ENCODE results near the gene PTPRE.

PTPRE gene

DNA sequence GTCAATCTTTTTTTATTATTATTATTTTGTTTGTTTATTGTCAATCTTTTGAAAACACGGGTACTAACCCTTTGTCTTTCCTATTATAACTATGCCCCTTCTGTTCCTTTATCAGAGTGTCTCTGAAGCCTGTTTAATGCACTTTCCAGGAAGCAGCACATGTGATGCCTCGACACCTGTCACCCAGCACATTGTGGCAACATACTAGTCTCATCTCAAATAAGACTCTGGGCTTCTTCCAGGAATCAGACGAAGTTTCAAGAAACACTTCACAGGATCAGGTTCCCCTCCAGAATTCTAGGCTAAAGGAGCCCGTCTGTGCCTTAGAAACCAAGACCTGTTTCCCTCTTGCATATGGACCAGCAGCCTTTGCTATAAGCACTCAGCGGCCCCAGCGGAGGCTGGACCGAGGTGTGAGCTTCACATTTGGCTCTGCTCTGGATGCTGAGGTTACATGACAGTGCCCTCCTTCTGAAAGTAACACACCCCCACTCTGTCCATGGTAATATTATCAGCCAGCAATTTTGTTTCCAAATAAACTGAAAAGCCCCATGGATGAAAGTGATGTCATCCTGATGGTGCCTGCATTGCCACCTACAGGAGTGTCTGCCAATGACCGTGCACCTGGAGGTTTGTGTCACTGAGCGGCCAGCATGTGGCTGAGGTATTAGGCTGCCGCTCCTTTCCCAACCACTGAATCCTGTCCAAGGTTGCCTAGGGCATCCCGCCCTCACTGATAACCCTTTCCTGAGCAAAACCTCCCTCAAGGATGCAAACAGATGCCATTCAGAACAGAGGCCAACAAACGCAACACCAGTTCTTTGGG lies 181.2 kb downstream of the PTPRE start:
- TF ChIP-seq TAF1 (IDR thresholded peaks at IDR 0.05; ENCODE audit: borderline replicate concordance, insufficient read depth, low read length) (no peak), SIN3A (IDR thresholded peaks at IDR 0.05; ENCODE audit: borderline replicate concordance, insufficient read depth, low read length) (no peak), POLR2AphosphoS5 (IDR thresholded peaks at IDR 0.05; ENCODE audit: low read depth, low read length) (no peak), FOXP2 (optimal IDR thresholded peaks at IDR 0.05; ENCODE audit: borderline replicate concordance, extremely low read depth, extremely low read length, insufficient read depth) (no peak)
- TF ChIP-seq, protein P1, sequence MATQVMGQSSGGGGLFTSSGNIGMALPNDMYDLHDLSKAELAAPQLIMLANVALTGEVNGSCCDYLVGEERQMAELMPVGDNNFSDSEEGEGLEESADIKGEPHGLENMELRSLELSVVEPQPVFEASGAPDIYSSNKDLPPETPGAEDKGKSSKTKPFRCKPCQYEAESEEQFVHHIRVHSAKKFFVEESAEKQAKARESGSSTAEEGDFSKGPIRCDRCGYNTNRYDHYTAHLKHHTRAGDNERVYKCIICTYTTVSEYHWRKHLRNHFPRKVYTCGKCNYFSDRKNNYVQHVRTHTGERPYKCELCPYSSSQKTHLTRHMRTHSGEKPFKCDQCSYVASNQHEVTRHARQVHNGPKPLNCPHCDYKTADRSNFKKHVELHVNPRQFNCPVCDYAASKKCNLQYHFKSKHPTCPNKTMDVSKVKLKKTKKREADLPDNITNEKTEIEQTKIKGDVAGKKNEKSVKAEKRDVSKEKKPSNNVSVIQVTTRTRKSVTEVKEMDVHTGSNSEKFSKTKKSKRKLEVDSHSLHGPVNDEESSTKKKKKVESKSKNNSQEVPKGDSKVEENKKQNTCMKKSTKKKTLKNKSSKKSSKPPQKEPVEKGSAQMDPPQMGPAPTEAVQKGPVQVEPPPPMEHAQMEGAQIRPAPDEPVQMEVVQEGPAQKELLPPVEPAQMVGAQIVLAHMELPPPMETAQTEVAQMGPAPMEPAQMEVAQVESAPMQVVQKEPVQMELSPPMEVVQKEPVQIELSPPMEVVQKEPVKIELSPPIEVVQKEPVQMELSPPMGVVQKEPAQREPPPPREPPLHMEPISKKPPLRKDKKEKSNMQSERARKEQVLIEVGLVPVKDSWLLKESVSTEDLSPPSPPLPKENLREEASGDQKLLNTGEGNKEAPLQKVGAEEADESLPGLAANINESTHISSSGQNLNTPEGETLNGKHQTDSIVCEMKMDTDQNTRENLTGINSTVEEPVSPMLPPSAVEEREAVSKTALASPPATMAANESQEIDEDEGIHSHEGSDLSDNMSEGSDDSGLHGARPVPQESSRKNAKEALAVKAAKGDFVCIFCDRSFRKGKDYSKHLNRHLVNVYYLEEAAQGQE (IDR thresholded peaks at IDR 0.05; ENCODE audit: insufficient read depth in 1 of 2, low read depth in 2 of 2, low read length in 2 of 2), result no peak

DNA sequence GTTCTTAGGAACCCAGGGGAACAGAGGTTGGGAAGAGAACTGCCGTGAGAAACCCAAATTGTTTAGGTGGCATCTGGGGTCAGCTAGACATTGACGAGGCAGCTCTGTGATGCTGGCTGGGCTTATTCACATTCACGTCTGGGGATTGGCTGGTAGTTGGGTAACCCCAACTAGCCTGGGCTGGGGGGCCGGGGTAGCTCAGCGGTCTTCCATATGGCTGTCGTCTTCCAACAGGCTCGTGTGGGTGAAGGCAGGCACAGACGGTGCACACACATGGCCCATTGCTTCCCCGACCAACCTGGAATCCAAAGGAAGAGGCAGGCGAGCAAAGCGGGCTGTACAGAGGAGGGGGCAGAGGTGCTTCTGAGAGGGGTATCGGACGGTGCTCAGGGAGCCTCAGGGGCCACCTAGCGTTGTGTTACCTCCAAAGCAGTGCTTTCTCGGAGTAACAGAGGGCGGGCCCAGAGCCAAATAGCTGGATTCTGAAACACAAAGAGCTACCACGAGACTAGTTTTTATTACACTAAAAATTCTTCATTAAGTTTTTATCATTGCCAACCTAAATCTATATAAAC lies 184.8 kb downstream of the PTPRE start:
- no peak for TF ChIP-seq POLR2AphosphoS5 (IDR thresholded peaks at IDR 0.05; ENCODE audit: low read depth, low read length)

DNA sequence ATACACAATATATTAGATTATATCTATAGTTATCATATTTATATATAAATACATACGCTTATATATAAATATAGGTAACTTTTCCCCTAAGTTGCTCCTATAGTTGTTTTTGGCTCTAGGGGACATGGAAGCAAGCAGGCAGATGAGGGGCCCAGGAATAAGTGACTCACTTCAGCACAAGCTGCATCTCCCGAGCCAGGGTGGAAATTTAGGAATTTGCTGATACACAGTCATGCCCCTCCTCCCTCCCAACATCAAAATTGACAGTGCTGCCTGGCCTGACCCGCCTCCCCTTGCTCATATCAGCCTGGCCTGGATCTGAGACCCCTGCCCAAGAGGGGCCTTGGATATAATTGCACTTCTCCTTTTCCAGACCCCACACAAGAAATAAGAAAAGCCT lies 185.6 kb downstream of the PTPRE start:
- no peak for TF ChIP-seq TAF1 (IDR thresholded peaks at IDR 0.05; ENCODE audit: borderline replicate concordance, insufficient read depth, low read length)
- TF ChIP-seq, protein P1 (IDR thresholded peaks at IDR 0.05; ENCODE audit: insufficient read depth in 1 of 2, low read depth in 2 of 2, low read length in 2 of 2), result no peak
- no peak for TF ChIP-seq SIN3A (IDR thresholded peaks at IDR 0.05; ENCODE audit: borderline replicate concordance, insufficient read depth, low read length)
- TF ChIP-seq POLR2AphosphoS5 (IDR thresholded peaks at IDR 0.05; ENCODE audit: low read depth, low read length), result no peak
- no peak for TF ChIP-seq FOXP2 (optimal IDR thresholded peaks at IDR 0.05; ENCODE audit: borderline replicate concordance, extremely low read depth, extremely low read length, insufficient read depth)

DNA sequence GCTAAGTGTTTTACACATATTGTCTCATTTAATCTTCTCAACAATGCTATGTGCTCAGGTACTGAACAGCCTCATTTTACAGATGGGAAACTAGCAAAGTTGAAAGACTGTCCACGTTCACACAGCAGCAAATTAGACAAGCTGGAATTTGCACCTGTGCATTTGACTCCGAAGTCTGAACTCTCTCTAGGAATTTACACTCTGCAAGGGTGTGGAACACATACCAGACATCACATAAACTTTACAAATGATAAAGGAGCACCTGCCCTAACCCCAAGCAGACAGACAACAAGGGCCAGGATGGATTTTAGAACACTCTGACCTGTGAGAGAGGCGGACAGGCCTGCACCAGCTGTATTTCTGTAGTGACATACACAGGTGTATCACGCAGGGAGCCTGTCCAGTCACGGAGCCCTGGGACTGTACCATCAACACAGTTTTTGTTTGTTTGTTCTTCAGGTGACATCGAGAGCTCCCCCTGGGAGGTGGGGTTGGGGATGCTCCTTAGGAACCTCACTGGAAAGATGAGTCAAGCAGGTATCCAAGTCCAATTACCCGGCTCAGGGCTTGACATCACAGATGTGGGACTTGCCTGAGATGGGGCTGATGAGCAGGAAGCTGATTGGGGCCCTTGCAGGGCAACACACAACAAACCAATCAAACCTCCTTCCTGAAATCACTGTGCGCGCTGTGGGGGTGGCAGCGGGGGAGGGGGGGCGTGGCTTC lies 188.3 kb downstream of the PTPRE start:
- TF ChIP-seq TAF1 (IDR thresholded peaks at IDR 0.05; ENCODE audit: borderline replicate concordance, insufficient read depth, low read length) (no peak), SIN3A (IDR thresholded peaks at IDR 0.05; ENCODE audit: borderline replicate concordance, insufficient read depth, low read length) (no peak), POLR2AphosphoS5 (IDR thresholded peaks at IDR 0.05; ENCODE audit: low read depth, low read length) (no peak), FOXP2 (optimal IDR thresholded peaks at IDR 0.05; ENCODE audit: borderline replicate concordance, extremely low read depth, extremely low read length, insufficient read depth) (no peak)
- TF ChIP-seq, protein P1 (IDR thresholded peaks at IDR 0.05; ENCODE audit: insufficient read depth in 1 of 2, low read depth in 2 of 2, low read length in 2 of 2), result no peak

DNA sequence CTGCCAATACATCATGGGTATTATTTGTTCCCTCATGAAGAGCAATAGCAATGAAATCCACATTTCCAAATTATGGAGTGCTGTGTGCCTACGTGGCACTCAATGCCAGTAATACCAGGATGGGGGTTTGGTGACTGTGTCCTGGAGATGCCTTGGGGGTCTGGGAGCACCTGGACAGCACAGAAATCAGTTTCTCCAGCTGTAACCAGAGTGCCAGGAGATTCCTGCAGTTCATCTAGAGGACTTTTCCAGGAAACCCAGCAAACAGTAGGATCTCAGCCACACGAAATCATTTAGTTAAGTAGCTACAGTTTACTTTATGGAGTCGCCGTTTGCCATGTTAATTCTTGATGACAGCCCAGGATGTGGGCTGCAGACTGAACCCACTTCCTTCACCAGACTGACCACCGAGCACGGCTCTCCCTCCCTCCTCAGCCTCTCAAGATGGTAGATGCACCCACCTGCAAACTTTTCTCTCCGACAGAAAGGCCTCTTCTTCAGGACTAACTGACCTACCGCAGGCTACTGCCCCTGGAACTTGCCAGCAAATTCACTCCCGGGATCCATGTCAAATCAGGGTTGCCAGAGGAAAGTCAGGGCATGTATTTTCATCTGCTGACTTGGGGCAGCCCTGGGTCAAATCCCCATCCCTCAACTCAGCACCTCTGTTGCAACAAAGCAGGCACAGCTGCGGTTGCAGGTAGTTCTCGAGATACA lies 189.0 kb downstream of the PTPRE start:
- TF ChIP-seq, protein P1 (IDR thresholded peaks at IDR 0.05; ENCODE audit: insufficient read depth in 1 of 2, low read depth in 2 of 2, low read length in 2 of 2), result no peak
- no peak for TF ChIP-seq FOXP2 (optimal IDR thresholded peaks at IDR 0.05; ENCODE audit: borderline replicate concordance, extremely low read depth, extremely low read length, insufficient read depth)
- no peak for TF ChIP-seq TAF1 (IDR thresholded peaks at IDR 0.05; ENCODE audit: borderline replicate concordance, insufficient read depth, low read length)
- TF ChIP-seq POLR2AphosphoS5 (IDR thresholded peaks at IDR 0.05; ENCODE audit: low read depth, low read length), result 0 out of 2 replicates have a peak, but pooled peaks have one; percentile 23

Data from PFSK-1 (cell line).